ENCODE data around the gene CCNQ.

CCNQ gene

DNA sequence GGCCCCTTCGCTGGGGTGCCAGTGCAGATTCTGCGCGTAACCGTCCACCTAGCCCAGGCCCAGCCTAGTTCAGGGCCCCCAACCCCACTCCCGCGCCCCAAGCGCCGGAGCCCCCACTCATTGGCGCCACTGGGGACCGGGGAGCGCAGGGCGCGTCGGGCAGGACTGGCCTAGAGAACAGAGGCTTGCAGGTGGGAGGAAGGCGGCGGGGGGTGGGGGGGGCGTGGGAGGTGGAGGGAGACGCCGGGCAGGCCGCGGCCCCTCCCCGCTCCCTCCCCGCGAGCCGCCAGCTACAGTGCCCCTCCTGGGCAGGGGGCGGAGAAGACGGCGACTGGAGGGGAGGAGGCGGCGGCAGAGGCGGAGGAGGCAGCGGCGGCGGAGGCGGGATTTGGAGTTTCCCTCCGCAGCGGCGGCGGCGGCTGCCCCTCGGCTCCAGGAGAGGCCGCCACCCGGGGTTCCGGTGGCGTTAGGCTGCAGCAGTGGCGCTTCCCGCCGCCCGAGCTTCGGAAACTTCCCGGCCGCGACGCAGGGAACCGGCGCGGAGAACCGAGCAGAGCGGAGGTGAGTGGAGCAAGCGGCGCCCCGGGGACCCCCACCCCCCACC is 43.2 kb upstream of the CCNQ start:
- TF ChIP-seq, protein P1, sequence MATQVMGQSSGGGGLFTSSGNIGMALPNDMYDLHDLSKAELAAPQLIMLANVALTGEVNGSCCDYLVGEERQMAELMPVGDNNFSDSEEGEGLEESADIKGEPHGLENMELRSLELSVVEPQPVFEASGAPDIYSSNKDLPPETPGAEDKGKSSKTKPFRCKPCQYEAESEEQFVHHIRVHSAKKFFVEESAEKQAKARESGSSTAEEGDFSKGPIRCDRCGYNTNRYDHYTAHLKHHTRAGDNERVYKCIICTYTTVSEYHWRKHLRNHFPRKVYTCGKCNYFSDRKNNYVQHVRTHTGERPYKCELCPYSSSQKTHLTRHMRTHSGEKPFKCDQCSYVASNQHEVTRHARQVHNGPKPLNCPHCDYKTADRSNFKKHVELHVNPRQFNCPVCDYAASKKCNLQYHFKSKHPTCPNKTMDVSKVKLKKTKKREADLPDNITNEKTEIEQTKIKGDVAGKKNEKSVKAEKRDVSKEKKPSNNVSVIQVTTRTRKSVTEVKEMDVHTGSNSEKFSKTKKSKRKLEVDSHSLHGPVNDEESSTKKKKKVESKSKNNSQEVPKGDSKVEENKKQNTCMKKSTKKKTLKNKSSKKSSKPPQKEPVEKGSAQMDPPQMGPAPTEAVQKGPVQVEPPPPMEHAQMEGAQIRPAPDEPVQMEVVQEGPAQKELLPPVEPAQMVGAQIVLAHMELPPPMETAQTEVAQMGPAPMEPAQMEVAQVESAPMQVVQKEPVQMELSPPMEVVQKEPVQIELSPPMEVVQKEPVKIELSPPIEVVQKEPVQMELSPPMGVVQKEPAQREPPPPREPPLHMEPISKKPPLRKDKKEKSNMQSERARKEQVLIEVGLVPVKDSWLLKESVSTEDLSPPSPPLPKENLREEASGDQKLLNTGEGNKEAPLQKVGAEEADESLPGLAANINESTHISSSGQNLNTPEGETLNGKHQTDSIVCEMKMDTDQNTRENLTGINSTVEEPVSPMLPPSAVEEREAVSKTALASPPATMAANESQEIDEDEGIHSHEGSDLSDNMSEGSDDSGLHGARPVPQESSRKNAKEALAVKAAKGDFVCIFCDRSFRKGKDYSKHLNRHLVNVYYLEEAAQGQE (IDR thresholded peaks at IDR 0.05; ENCODE audit: insufficient read depth in 1 of 2, low read depth in 2 of 2, low read length in 2 of 2) = no peak
- no peak for TF ChIP-seq SIN3A (IDR thresholded peaks at IDR 0.05; ENCODE audit: borderline replicate concordance, insufficient read depth, low read length)
- no peak for TF ChIP-seq TAF1 (IDR thresholded peaks at IDR 0.05; ENCODE audit: borderline replicate concordance, insufficient read depth, low read length)

DNA sequence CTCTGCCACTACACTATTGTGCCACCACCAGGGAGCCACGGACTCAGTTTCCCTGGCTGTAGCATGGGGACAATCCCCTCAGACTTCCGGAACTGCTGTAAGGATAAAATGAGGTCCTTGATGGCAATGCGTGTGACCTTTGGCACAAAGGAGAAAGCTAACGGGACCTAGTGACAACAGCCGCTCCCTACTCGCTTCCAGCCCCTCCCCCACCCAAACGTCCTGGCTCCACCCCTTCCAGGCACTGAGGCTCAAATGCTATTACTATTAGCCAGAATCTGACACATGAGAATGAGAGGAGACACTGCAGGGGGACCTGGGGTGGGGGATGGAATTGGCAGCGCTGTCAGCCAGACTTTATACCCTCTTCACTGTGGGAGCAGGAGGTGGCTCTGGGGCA is 42.7 kb upstream of the CCNQ start:
- TF ChIP-seq, protein P1 (IDR thresholded peaks at IDR 0.05; ENCODE audit: insufficient read depth in 1 of 2, low read depth in 2 of 2, low read length in 2 of 2) = no peak
- TF ChIP-seq POLR2AphosphoS5 (IDR thresholded peaks at IDR 0.05; ENCODE audit: low read depth, low read length) (no peak), TAF1 (IDR thresholded peaks at IDR 0.05; ENCODE audit: borderline replicate concordance, insufficient read depth, low read length) (no peak), FOXP2 (optimal IDR thresholded peaks at IDR 0.05; ENCODE audit: borderline replicate concordance, extremely low read depth, extremely low read length, insufficient read depth) (no peak), SIN3A (IDR thresholded peaks at IDR 0.05; ENCODE audit: borderline replicate concordance, insufficient read depth, low read length) (no peak)

DNA sequence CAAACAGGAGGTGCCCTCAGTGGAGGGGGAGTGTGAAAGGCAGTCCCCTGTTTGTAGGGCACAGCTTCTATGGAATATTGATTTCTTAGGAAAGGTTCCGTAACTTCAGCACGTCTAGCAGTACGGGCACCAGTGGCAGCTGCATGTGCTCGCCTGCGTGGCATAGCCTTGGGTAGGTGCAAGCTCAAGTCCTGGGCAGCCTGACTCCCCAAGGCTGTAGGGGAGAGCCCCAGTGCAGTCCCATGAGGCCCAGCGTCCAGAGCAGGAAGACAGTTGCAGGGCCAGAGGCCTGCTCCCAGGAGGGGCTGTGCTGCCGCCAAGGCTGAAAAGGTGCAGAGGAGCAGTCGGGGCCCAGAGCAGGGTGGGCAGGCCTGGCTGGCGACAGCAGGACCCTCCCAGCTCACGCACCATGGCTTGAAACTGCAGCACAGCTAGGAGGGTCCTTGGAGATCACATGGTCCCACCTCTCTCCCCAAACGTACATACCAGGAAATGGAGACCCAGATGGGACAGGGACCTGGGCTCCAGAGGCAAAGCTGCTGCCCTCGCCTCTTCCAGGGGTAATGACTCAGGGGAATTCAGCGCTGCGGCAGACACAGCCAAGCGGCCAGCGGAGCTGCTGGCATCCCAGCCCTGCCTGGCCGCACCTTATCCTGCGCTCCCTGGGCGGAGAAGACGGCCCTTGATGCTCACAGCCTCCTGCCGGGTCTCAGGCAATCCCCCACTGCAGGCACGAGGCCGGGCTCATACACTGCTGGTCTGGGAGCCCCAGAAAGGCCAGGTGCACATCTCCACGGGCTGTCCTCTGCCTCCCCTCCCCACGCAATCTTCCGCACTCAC is 42.0 kb upstream of the CCNQ start:
- TF ChIP-seq POLR2AphosphoS5 (IDR thresholded peaks at IDR 0.05; ENCODE audit: low read depth, low read length) = no peak
- TF ChIP-seq TAF1 (IDR thresholded peaks at IDR 0.05; ENCODE audit: borderline replicate concordance, insufficient read depth, low read length) = no peak

DNA sequence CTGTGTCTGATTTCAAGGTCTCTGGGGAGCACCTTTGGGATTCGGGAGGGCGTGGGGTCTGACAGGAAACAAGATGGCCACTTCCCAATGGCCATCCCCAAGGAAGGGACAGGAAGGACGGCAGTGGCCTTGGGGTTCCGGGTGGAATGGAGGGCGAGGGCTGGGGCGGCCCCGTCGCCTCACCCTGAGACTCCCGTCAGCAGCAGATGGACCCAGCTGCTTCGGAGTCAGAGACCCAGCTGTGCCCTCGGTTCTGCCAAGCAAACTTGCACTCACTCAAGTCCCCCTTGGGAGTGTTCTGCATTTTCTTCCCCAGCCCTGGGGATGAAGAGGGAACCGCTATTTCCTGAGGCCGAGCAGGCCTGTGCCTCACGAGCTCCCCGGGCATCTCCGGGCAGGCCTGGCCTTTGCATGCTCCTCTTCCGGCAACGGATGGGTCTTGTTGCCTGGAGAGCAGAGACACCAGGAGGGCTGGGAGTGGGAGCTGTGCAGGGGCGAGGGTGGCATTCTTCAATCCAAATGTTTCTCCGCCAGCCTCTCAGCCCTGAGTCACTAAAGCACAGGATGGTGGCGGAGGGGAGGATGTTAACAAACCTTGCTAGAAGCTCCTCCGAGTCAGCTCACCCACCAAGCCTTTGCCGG is 41.2 kb upstream of the CCNQ start:
- no peak for TF ChIP-seq POLR2AphosphoS5 (IDR thresholded peaks at IDR 0.05; ENCODE audit: low read depth, low read length)
- no peak for TF ChIP-seq TAF1 (IDR thresholded peaks at IDR 0.05; ENCODE audit: borderline replicate concordance, insufficient read depth, low read length)
- no peak for TF ChIP-seq FOXP2 (optimal IDR thresholded peaks at IDR 0.05; ENCODE audit: borderline replicate concordance, extremely low read depth, extremely low read length, insufficient read depth)
- TF ChIP-seq, protein P1 (IDR thresholded peaks at IDR 0.05; ENCODE audit: insufficient read depth in 1 of 2, low read depth in 2 of 2, low read length in 2 of 2) = no peak
- no peak for TF ChIP-seq SIN3A (IDR thresholded peaks at IDR 0.05; ENCODE audit: borderline replicate concordance, insufficient read depth, low read length)

DNA sequence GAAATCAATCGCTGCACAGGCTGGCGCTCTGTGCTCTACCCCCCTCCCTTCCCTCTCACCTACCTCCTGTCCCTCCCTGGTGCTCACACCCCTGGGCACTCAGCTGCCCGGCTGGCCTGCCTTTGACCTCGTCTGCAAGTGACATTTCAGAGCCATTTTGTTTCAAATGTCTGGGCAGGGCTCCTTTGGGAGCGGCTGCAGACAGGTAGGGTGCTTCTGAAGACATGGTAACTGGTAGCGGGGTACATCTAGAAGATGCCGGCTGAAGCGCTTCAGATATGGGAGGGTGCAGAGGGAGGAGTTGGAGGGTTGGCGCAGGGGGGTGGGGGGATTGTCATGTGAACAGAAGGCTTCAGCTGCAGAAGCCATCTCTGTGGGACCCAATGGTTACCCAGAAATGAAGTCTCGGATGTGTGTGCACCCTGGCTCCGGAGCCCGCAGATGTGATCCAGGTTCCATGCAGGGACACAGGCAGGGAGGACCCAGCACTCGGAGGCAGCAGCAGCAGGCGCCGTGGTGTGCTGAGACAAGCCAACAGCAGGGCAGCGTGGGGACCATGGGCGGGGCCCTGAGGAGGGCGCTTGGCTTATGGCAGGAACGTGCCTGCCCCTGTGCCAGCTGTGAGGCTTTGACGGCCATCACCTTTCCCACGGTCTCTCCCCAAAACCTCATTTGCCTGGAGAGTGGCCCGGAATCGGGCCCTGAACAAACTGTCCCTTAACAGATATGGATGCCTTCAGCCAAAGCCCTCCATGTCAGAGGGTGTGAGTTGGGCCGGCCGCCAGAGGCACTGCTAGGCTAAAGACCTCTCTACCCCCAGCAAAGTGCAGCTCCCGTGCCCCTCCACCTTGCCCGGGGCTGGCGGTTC is 40.5 kb upstream of the CCNQ start:
- TF ChIP-seq POLR2AphosphoS5 (IDR thresholded peaks at IDR 0.05; ENCODE audit: low read depth, low read length) (no peak), FOXP2 (optimal IDR thresholded peaks at IDR 0.05; ENCODE audit: borderline replicate concordance, extremely low read depth, extremely low read length, insufficient read depth) (no peak), TAF1 (IDR thresholded peaks at IDR 0.05; ENCODE audit: borderline replicate concordance, insufficient read depth, low read length) (no peak), SIN3A (IDR thresholded peaks at IDR 0.05; ENCODE audit: borderline replicate concordance, insufficient read depth, low read length) (no peak)
- TF ChIP-seq, protein P1 (IDR thresholded peaks at IDR 0.05; ENCODE audit: insufficient read depth in 1 of 2, low read depth in 2 of 2, low read length in 2 of 2) = no peak

Measured in PFSK-1 (cell line).